ENCODE data around the gene CAD.
"Not testable (repeated sequence)": the region's sequence is repeated elsewhere in the genome, so short reads cannot be mapped to it uniquely, and the experiment has no call there.

Gene CAD

DNA sequence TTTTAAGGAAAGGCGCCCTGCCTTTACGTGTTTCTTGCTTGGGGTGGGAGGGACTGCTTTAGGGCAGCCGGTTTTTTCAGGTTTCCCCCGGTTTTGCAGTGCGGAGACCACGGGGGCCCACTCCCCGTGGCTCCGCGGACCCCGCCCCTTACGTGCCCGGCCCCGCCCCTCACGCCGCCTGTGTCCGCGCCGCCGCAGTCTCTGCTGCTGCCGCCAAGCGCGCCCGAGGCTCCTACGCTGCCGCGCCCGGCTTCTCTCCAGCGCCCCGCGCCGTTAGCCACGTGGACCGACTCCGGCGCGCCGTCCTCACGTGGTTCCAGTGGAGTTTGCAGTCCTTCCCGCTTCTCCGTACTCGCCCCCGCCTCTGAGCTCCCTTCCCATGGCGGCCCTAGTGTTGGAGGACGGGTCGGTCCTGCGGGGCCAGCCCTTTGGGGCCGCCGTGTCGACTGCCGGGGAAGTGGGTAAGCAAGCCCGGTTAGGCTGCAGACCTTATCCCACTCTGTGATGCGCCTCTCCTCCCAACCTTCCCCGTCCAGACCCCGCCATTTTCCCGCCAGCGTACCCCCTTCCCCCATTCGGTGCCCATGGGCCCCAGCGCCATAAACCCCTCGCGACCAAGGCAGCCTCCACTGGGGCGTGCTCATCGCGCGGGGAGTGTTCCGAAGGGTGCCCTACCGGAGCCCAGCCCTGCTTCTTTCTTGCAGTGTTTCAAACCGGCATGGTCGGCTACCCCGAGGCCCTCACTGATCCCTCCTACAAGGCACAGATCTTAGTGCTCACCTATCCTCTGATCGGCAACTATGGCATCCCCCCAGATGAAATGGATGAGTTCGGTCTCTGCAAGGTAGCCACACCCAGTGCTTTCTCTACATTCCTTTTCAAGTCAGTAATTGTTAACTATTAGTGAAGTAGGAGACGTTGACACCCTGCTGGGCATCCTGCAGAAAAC lies at the start of gene CAD:
Gene CAD, plus strand, starts transcription at position 197 of the 949 bp plus-strand sequence. Its CDS starts 183 bp downstream, at position 380.
- peak; percentile 89 for DNase-seq

DNA sequence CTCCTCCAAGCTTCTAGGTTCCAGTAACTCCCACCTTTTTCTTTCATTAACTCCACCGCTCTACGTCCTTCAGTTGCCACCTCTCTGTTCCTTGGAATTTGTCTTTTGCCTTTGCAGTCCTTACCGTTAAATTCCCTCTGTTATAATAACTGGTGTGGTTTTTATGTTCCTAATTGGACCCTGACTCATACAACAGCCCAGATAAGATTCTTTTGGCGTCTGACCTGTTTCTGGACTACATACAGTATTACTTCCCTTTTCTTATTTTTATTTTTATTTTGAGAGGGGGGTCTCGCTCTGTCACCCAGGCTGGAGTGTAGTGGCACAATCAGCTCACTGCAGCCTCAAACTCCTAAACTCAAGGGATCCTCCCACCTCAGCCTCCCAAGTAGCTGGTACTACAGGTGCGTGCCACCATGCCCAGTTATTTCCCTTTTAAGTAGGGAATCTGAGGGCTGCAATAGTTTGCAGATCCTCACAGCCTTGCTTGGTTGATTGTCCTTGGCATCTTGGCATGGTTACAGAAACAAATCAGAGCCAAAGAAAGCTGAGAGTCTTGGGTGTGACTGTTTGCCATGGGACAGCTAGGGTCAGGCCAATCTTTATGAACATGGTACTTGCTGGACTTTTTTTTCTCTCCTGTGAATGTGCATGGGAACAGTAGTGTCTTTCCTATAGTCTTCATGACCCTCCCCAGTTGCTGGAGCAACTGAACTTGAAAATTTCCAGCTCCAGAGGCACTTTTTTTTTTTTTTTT lies 46.4 kb upstream of the CAD start:
- DNase-seq: no peak

DNA sequence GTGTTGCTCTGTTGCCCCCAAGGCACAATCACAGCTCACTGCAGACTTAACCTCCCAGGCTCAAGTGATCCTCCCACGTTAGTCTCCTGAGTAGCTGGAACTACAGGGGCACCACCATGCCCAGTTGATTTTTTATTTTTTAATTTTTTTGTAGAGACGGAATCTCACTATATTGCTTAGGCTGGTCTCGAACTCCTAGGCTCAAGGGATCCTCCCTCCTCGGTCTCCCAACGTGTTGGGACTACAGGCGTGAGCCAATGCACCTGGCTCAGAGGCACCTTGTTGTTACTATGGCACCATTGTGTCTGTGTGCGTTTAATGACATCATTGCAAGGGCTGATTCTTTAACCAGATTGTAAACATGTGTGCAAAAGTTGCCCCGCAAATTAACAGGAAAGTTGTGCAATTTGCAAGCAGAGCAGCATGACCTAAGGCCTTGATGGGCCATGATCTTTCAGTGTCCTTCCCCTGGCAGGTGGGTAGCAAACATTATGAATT lies 45.8 kb upstream of the CAD start:
- no peak for DNase-seq

DNA sequence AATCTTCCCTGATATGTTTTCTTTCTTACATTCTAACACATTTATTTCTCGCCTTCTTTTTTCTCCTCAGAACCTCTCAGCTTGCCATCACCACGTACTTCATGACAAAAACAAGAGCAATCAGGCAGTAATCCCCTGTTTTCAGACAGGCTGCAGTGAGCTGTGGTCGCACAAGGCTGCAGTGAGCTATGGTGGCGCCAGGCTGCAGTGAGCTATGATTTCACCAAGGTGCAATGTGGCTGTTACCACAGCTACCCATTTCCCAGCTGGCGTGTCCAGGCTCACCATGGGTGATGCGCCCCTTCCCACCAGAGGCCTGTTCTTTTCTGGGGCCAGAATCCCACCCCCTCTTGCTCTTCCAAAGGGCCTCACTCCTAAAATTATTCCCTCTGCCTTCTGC lies 42.5 kb upstream of the CAD start:
- no peak for DNase-seq

DNA sequence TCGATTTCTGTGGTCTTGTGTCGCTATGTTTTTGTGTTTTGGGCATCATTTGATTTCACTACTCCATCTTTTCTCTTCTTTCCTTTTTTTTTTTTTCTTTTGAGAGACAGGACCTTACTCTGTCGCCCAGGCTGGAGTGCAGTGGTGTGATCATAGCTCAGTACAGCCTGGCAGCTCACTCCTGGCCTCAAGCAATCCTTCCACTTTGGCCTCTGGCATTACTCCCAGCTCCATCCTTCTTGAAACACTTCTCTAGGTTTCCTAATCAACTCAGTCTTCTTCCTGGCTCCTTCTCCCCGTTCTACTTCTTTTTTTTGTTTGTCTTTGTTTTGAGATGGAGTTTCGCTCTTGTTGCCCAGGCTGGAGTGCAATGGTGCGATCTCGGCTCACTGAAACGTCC lies 41.8 kb upstream of the CAD start:
- DNase-seq: no peak

DNA sequence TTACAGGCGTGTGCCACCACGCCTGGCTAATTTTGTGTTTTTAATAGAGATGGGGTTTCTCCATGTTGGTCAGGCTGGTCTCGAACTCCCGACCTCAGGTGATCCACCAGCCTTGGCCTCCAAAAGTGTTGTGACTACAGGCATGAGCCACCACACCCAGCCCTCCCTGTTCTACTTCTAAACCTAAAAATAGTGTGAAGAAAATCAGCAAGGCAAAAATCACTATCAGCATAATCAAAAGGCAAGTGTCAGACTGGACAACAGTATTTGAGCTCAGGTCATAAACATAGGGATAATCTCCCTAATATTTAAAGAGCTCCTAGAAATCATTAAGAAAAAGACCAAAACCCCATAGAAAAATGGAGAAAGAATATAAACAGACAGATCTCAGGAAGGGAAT lies 41.4 kb upstream of the CAD start:
- DNase-seq: not testable (repeated sequence)

DNA sequence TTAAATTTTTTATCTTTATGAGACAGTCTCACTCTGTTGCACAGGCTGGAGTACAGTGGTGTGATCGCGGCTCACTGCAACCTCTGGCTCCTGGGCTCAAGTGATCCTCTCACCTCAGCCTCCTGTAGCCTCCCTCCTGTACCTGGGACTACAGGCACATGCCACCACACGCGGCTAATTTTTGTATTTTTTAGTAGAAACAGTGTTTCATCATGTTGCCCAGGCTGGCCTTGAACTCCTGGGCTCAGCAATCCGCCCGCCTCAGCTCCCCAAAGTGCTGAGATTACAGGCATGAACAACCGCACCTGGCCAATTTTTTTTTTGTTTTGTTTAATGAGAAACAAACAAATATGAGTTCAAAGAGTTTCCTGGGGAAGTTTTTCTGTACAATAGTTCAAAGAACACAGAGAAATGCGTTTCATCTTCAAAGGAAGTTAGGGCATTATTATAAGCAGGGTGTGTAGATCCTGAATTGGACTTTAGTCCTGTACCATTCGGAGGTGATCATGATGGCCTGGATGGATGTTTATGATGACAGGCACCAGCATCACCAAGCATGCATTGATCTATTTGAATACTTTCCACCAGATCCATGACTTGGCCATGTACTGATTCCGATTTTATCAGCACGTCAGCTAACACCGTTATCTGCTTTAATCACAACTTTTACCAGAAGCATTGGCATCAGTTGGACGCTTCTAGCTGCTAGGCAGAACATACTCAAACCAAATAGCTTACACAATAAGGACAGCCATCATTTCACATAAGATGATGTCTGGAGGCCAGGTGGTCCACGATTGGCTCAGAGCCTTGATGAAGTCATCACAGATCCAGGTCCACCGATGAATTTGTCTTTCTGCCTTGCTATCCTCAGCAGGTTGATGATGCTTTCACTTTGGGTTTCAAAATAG lies 39.5 kb upstream of the CAD start:
- no peak for DNase-seq

DNA sequence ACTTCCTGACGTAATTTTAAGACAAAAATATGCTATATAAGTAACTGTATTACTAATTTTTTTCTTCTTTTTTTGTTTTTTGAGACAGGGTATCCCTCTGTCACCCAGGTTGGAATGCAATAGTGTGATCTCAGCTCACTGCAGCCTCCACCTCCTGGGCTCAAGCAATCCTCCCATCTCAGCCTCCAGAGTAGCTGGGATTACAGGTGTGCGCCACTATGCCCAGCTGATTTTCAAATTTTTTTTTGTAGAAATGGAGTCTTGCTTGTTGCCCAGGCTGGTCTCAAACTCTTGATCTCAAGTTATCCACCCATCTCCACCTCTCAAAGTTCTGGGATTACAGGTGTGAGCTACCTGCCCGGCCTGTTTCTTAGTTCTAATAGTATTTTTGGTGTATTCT lies 38.7 kb upstream of the CAD start:
- no peak for DNase-seq

DNA sequence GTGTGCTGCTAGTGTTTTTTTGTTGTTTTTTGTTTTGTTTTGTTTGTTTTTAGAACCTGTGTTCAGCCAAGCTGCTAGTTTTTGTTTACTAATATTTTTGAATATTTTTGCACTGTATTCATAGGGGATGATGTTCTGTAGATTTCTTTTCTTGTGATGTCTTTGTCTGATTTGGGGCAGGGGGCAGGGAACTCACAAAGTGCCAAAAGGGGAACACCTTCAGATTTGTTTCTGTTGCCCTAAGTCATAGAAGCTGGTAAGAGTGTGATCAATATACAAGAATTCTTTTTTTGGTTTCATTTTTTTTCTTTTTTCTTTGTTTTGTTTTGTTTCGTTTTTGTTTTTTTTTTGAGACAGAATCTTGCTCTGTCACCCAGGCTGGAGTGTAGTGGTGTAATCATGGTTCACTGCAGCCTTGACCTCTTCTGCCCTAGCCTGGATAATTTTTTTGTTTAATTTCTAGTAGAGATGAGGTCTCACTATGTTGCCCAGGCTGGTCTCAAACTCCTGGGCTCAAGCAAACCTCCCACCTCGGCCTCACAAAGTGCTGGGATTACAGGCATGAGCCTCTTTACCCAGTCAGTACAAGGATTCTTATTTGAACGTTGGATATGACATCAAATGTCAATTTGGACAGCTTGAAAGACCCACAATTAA lies 37.7 kb upstream of the CAD start:
- DNase-seq: no peak

DNA sequence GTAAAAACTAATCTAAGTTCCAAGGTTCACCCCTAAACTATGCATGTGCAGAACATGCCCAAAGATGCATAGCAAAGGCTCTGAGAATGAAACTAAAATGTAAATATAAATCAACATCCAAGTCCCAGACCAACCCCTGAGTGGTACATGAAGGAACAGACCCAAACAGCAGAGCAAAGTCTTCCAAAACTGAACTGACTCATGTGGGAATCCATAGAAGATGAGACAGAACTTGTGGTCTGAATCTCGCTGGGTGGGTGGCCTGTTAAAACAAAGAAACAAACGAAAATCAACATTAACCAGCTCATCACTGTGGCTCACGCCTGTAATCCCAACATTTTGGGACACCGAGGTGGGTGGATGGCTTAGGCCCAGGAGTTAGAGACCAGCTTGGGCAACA lies 34.8 kb upstream of the CAD start:
- no peak for DNase-seq

DNA sequence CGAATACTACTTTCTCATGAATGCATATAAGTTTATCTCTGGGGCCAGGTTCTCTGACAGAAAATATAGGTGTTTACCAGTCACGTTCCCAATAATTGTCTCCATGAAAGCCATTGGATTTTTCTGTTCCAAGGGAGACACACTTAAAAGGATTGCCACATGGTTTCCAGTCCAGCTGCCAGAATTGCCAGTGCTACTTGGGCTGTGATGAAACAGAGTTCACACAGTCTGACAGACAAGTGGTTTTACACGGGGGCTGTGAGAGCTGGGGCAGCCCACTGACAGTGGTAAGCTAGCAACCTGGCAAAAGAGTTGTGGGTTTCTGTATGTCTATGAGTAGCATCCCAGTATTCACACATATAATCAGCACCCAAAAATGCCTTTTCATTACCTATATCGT lies 33.1 kb upstream of the CAD start:
- DNase-seq: no peak

DNA sequence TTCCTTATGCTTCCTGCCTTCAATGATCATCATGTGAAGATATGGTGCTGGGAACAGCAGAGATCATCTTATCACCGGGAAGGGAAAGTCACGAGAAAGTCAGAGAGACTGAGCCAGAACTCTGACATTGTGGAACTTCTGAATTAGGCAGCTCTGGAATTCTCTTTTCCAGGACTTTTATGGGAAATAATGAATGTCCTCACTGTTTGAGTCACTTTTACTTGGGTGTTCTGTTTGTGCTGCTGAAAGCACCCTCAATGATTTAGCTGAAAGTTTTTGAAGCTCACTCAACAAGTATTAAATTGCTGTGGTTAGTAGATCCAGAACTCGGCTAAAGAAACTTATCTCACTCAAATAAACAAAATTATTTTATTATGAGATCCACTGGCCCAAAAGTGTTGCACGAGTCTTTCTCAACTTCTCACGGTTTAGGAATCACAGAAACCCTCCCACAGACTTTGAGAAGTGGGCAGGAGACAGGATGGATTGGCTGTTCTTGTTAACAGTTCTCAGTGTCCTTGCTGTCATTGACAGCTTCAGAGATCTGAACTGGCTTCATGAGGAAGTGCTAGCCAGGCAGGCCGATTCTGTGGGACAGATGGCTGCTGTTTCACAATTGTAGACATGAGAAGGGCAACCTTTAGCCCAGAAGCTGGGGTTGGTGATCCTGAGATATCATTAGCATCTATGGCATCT lies 31.7 kb upstream of the CAD start:
- DNase-seq: no peak

DNA sequence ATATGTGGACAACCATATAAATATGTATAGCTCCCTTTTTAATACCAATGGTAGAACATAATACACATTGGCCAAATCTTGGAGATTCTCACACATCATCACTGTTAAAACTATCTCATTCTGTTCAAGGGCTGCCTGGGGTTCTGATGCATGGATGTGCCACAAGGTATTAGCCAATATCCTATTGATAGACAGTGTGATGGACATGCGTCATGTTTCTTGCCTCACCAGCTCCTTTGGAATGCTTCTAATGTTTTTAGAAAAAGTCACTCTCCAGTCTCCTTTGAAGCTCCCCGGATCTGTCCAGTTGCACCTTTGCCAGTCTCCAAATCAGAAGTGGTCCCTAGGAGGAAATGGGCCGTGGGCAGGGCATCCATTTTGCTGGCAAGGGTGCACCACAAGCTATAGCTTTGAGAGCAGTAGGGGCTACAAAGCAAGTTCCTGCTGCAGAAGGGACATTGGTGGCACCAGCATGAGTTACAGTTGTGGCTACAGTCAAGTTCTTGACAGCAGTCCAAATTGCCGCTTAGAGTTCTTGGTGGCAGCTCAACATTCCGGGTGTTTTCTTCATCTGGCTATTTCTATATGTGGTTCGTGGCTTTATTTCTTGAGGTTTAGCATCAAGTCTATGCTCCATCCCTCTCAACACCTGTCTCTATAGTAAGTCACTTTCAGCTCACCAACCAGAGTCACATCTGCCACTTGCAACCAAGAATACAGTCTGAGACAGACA lies 30.4 kb upstream of the CAD start:
- DNase-seq: no peak

DNA sequence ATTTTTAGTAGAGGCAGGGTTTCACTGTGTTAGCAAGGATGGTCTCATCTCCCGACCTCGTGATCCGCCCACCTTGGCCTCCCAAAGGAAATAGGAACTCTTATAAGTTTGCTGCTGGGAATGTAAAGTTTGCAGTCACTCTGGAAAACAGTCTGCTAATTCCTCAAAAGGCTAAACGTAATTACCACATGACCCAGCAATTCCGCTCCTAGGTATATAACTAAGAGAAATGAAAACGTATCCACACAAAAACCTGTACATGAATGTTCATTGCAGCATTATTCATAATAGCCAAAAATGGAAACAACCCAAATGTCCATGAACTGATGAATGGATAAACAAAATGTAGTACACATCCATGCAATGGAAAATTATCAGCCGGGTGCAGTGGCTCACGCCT lies 27.2 kb upstream of the CAD start:
- DNase-seq: no peak

DNA sequence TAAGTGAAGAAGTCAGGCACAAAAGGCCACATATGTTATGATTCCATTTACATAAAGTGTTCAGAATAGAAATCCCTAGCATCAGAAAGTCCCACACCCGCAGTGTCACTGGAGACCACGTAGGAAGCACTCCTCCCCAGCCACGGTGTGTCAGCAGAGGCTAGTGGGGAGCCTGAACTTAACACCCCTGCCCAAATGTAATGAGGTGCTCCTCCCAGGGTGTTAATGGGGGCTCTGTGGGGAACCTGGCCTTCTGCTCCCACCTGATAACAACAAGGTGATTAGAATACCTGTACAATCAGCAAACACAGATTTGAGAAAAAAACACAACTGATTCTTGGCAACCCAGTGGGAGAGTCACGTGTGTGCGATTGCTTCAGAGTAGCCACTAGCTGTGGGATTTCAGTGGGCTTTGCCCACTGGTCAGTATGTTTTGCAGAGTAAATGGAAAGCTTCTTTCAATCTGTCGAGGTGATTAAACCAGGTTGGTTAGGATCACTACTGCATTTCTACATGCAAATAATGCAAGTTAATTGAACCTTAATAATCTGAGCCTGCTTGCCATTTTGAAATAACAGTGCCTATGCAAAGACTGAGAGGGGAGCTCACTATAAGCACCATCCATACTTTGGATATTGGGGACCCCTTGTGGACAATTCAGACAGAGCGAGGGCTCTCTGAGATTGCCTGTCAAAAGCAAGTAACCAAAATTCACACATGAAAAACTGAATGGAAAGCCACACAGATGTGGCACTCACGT lies 25.9 kb upstream of the CAD start:
- DNase-seq: peak; percentile 49

DNA sequence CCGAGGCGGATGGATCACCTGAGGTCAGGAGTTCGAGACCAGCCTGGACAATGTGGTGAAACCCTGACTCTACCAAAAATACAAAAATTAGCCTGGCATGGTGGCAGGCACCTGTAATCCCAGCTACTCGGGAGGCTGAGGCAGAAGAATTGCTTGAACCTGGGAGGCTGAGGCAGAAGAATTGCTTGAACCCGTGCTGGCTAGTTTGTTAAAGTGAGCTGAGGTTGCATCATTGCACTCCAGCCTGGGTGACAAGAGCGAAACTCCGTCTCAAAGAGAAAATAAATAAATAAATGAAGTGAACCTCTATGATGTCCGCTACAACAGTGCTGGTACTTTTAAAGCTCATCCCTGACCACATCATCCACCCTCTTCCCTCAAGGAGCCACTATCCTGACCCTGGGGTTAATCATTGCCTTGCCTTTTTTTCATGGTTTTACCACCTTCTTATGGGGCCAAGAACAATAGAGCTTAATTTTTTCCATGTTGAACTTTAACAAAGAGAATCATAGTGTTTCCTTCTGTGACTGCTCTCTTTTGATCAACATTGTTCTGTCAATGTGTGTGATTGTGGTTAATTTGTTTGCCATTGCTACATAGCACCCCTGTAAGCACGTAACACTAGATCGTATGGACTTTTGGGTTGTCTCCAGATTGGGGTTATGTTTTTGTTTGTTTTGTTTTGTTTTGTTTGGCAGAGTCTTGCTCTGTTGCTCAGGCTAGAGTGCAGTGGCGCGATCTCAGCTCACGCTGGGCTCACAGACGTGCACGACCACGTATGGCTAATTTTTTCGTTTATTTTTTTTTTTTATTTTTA lies 22.4 kb upstream of the CAD start:
- DNase-seq: no peak

DNA sequence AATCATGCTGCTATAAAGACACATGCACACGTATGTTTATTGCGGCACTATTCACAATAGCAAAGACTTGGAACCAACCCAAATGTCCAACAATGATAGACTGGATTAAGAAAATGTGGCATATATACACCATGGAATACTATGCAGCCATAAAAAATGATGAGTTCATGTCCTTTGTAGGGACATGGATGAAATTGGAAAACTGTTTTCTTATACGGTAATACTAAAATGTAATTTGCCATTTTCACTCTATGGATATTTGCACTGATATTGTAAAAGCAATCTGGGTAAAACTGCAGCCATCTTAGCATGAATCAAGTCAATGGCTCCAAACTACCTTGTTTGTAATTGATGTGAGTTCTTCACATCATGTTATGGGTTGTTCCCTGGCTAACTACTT lies 21.4 kb upstream of the CAD start:
- not testable (repeated sequence) for DNase-seq

DNA sequence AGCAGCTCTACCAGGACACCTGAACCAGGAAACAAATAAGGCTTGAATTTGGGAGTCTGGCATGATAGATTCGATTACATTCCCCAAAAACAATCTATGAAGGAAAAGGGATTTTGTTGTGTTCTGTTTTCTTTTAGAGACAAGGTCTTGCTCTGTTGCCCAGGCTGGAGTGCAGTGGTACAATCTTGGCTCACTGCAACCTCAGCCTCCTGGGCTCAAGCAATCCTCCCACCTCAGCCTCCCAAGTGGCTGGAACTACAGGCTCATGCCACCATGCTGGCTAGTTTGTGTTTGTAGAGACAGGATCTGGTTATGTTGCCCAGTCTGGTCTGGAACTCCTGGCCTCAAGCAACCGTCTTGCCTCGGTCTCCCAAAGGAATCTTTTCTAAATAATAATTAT lies 19.1 kb upstream of the CAD start:
- DNase-seq: not testable (repeated sequence)

DNA sequence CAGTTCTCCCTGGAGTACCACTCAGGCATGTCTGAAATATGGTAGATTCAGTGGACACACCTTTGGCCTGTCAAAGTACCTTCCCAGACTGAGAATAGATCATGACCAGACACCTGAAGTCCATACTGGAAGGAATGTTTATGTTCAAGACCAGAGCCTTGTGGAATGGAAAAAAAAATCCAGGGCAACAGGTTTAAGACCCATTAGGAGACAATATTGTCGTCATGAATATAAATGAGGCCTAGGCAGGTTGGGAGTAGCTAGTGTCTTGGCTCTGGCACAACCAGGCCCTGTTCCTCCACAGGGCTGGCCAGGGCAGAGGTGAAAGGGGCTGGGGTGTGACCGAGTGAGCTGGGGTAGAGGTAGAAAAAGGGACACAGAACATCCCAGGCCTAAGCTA lies 18.5 kb upstream of the CAD start:
- DNase-seq: no peak
